ENCODE measurements around the gene RNF224. TPM values are rescaled to one million over a fixed set of nuclear protein-coding genes. Genes with fewer than 3 reads are reported as not detected.
A peak's percentile ranks its signal among the peaks of the same experiment; 100 is the strongest.

RNF224 gene
- total RNA-seq, 1 experiment from 2014 or later = 0.37 TPM

GRCh38 chr9:137194909-137195308 lies 32.4 kb upstream of the RNF224 start:
- no peaks in the 10 kb centered on the region for H3K9me2 ChIP-seq (replicated peaks; ENCODE audit: insufficient read depth, low read length)
- no peak overlapping the region for H3K9ac ChIP-seq (ENCODE audit: low read length)
- H3K4me3 ChIP-seq (ENCODE audit: low read length) = no peak overlapping the region
- peaks cover 56% of the 10 kb centered on the region for H3K79me2 ChIP-seq (ENCODE audit: low read length)
- H4K20me1 ChIP-seq (ENCODE audit: insufficient read depth, low read depth, low read length) = peaks cover 11% of the 10 kb centered on the region; the same call in 1 of the 2 replicates
- DNase-seq = no peak
- H2AFZ ChIP-seq (ENCODE audit: low read length) = no peak overlapping the region
- no peak overlapping the region for H3K27ac ChIP-seq (ENCODE audit: low read length)
- H3K4me1 ChIP-seq (ENCODE audit: low read length) = peaks cover 39% of the 10 kb centered on the region
- H3K36me3 ChIP-seq (ENCODE audit: insufficient read depth, low read length) = no peaks in the 10 kb centered on the region
- H3K27me3 ChIP-seq (ENCODE audit: low read length) = no peaks in the 10 kb centered on the region
- no peaks in the 10 kb centered on the region for H3K9me3 ChIP-seq (ENCODE audit: low read length)
- no peak overlapping the region for H3K4me2 ChIP-seq (ENCODE audit: low read depth, low read length, poor library complexity, severe bottlenecking)

GRCh38 chr9:137195525-137196220 lies 31.6 kb upstream of the RNF224 start:
- H3K79me2 ChIP-seq (ENCODE audit: low read length) = peaks cover 48% of the 10 kb centered on the region
- DNase-seq = no peak
- no peak overlapping the region for H3K27ac ChIP-seq (ENCODE audit: low read length)
- H3K9me3 ChIP-seq (ENCODE audit: low read length) = no peaks in the 10 kb centered on the region
- H4K20me1 ChIP-seq (ENCODE audit: insufficient read depth, low read depth, low read length) = peaks cover 5% of the 10 kb centered on the region; the same call in 1 of the 2 replicates
- no peak overlapping the region for H3K9ac ChIP-seq (ENCODE audit: low read length)
- H3K4me1 ChIP-seq (ENCODE audit: low read length) = peaks cover 31% of the 10 kb centered on the region
- no peak overlapping the region for H3K4me3 ChIP-seq (ENCODE audit: low read length)
- no peaks in the 10 kb centered on the region for H3K27me3 ChIP-seq (ENCODE audit: low read length)
- no peaks in the 10 kb centered on the region for H3K36me3 ChIP-seq (ENCODE audit: insufficient read depth, low read length)
- H2AFZ ChIP-seq (ENCODE audit: low read length) = no peak overlapping the region
- no peaks in the 10 kb centered on the region for H3K9me2 ChIP-seq (replicated peaks; ENCODE audit: insufficient read depth, low read length)
- H3K4me2 ChIP-seq (ENCODE audit: low read depth, low read length, poor library complexity, severe bottlenecking) = no peak overlapping the region

GRCh38 chr9:137198051-137198901 lies 29.0 kb upstream of the RNF224 start:
- Histone ChIP-seq H3K9ac (ENCODE audit: low read length) (peak overlapping the region; percentile 73), H2AFZ (ENCODE audit: low read length) (no peak overlapping the region), H3K27ac (ENCODE audit: low read length) (no peak overlapping the region), H3K4me2 (ENCODE audit: low read depth, low read length, poor library complexity, severe bottlenecking) (peak overlapping the region; percentile 87), H3K9me3 (ENCODE audit: low read length) (no peaks in the 10 kb centered on the region), H3K4me3 (ENCODE audit: low read length) (peak overlapping the region; percentile 67; the same call in 1 of the 2 replicates), H3K79me2 (ENCODE audit: low read length) (peaks cover 60% of the 10 kb centered on the region), H4K20me1 (ENCODE audit: insufficient read depth, low read depth, low read length) (peaks cover 5% of the 10 kb centered on the region; the same call in 1 of the 2 replicates), H3K27me3 (ENCODE audit: low read length) (no peaks in the 10 kb centered on the region), H3K36me3 (ENCODE audit: insufficient read depth, low read length) (no peaks in the 10 kb centered on the region), H3K9me2 (replicated peaks; ENCODE audit: insufficient read depth, low read length) (no peaks in the 10 kb centered on the region), H3K4me1 (ENCODE audit: low read length) (peaks cover 48% of the 10 kb centered on the region)
- peak; percentile 39 for DNase-seq

- Histone ChIP-seq H3K27ac (ENCODE audit: low read length) (no peak overlapping the region), H4K20me1 (ENCODE audit: insufficient read depth, low read depth, low read length) (peaks cover 5% of the 10 kb centered on the region; the same call in 1 of the 2 replicates), H3K9me3 (ENCODE audit: low read length) (no peaks in the 10 kb centered on the region), H3K9ac (ENCODE audit: low read length) (peak overlapping the region; percentile 73), H3K79me2 (ENCODE audit: low read length) (peaks cover 66% of the 10 kb centered on the region), H3K4me3 (ENCODE audit: low read length) (peak overlapping the region; percentile 67), H2AFZ (ENCODE audit: low read length) (no peak overlapping the region), H3K4me1 (ENCODE audit: low read length) (peaks cover 54% of the 10 kb centered on the region), H3K9me2 (replicated peaks; ENCODE audit: insufficient read depth, low read length) (no peaks in the 10 kb centered on the region), H3K36me3 (ENCODE audit: insufficient read depth, low read length) (no peaks in the 10 kb centered on the region), H3K27me3 (ENCODE audit: low read length) (no peaks in the 10 kb centered on the region), H3K4me2 (ENCODE audit: low read depth, low read length, poor library complexity, severe bottlenecking) (peak overlapping the region; percentile 87)
- DNase-seq = peak; percentile 39
These were observed 28.4 kb upstream of the RNF224 start for GRCh38 chr9:137198902-137199283.

- DNase-seq = peak; percentile 40
- H3K27ac ChIP-seq (ENCODE audit: low read length) = no peak overlapping the region
- peaks cover 9% of the 10 kb centered on the region; the same call in 1 of the 2 replicates for H4K20me1 ChIP-seq (ENCODE audit: insufficient read depth, low read depth, low read length)
- no peak overlapping the region for H2AFZ ChIP-seq (ENCODE audit: low read length)
- no peaks in the 10 kb centered on the region for H3K9me2 ChIP-seq (replicated peaks; ENCODE audit: insufficient read depth, low read length)
- peaks cover 72% of the 10 kb centered on the region for H3K79me2 ChIP-seq (ENCODE audit: low read length)
- peaks cover 61% of the 10 kb centered on the region for H3K4me1 ChIP-seq (ENCODE audit: low read length)
- H3K4me3 ChIP-seq (ENCODE audit: low read length) = peak overlapping the region; percentile 67
- H3K4me2 ChIP-seq (ENCODE audit: low read depth, low read length, poor library complexity, severe bottlenecking) = peak overlapping the region; percentile 87
- H3K27me3 ChIP-seq (ENCODE audit: low read length) = no peaks in the 10 kb centered on the region
- no peaks in the 10 kb centered on the region for H3K9me3 ChIP-seq (ENCODE audit: low read length)
- peak overlapping the region; percentile 73 for H3K9ac ChIP-seq (ENCODE audit: low read length)
- no peaks in the 10 kb centered on the region for H3K36me3 ChIP-seq (ENCODE audit: insufficient read depth, low read length)
These were observed 27.7 kb upstream of the RNF224 start for GRCh38 chr9:137199411-137200121.

GRCh38 chr9:137200311-137201204 lies 26.7 kb upstream of the RNF224 start, which contains the start of gene TPRN:
Gene TPRN (minus strand): TSS chr9:137200741. CDS start chr9:137200711, 30 bp downstream.
- Histone ChIP-seq H3K79me2 (ENCODE audit: low read length) (peaks cover 73% of the 10 kb centered on the region), H3K27ac (ENCODE audit: low read length) (peak within 1 kb of the TSS; percentile 79), H2AFZ (ENCODE audit: low read length) (no peak within 1 kb of the TSS)

GRCh38 chr9:137201205-137201868 lies 26.0 kb upstream of the RNF224 start:
- no peak overlapping the region for H2AFZ ChIP-seq (ENCODE audit: low read length)
- no peaks in the 10 kb centered on the region for H3K9me3 ChIP-seq (ENCODE audit: low read length)
- H3K9ac ChIP-seq (ENCODE audit: low read length) = peak overlapping the region; percentile 93
- H3K9me2 ChIP-seq (replicated peaks; ENCODE audit: insufficient read depth, low read length) = no peaks in the 10 kb centered on the region
- H3K27ac ChIP-seq (ENCODE audit: low read length) = peak overlapping the region; percentile 79
- H3K36me3 ChIP-seq (ENCODE audit: insufficient read depth, low read length) = no peaks in the 10 kb centered on the region
- H3K79me2 ChIP-seq (ENCODE audit: low read length) = peaks cover 78% of the 10 kb centered on the region
- H4K20me1 ChIP-seq (ENCODE audit: insufficient read depth, low read depth, low read length) = 0 out of 2 replicates have a peak, but pooled peaks cover 5% of the 10 kb centered on the region
- H3K27me3 ChIP-seq (ENCODE audit: low read length) = no peaks in the 10 kb centered on the region
- peak overlapping the region; percentile 94 for H3K4me3 ChIP-seq (ENCODE audit: low read length)
- H3K4me1 ChIP-seq (ENCODE audit: low read length) = peaks cover 66% of the 10 kb centered on the region
- peak overlapping the region; percentile 85 for H3K4me2 ChIP-seq (ENCODE audit: low read depth, low read length, poor library complexity, severe bottlenecking)
- DNase-seq = peak; percentile 65

More at GRCh38 chr9:137200311-137201204, 26.7 kb upstream of the RNF224 start, which contains the start of gene TPRN:
- H3K9me3 ChIP-seq (ENCODE audit: low read length) = no peaks in the 10 kb centered on the region
- peak within 1 kb of the TSS; percentile 87 for H3K4me2 ChIP-seq (ENCODE audit: low read depth, low read length, poor library complexity, severe bottlenecking)
- no peaks in the 10 kb centered on the region for H3K27me3 ChIP-seq (ENCODE audit: low read length)
- H3K36me3 ChIP-seq (ENCODE audit: insufficient read depth, low read length) = no peaks in the 10 kb centered on the region
- peak; percentile 100 for DNase-seq
- peak within 1 kb of the TSS; percentile 93 for H3K9ac ChIP-seq (ENCODE audit: low read length)
- H3K4me3 ChIP-seq (ENCODE audit: low read length) = peak within 1 kb of the TSS; percentile 94
- peaks cover 64% of the 10 kb centered on the region for H3K4me1 ChIP-seq (ENCODE audit: low read length)
- no peaks in the 10 kb centered on the region for H3K9me2 ChIP-seq (replicated peaks; ENCODE audit: insufficient read depth, low read length)
- H4K20me1 ChIP-seq (ENCODE audit: insufficient read depth, low read depth, low read length) = 0 out of 2 replicates have a peak, but pooled peaks cover 6% of the 10 kb centered on the region

All from Karpas-422 (cell line).